Measurements from ENCODE around the gene NAA35. TPM values are rescaled to one million over a fixed set of nuclear protein-coding genes. Genes with fewer than 3 reads are reported as not detected.

The NAA35 gene
- polyA plus RNA-seq, 3 donors: 31.4 to 38.6 (median 33.6) TPM

GRCh38 chr9:85995599-85995998 lies 54.7 kb downstream of the NAA35 start:
- no peak for DNase-seq (ENCODE audit: extremely low read depth in 1 of 11, low read depth in 9 of 11, low spot score in 4 of 11)

- DNase-seq (ENCODE audit: extremely low read depth in 1 of 11, low read depth in 9 of 11, low spot score in 4 of 11): no peak
Measured at GRCh38 chr9:86005253-86005775, 64.4 kb downstream of the NAA35 start.

- DNase-seq (ENCODE audit: extremely low read depth in 1 of 11, low read depth in 9 of 11, low spot score in 4 of 11): no peak
Measured at GRCh38 chr9:86009133-86009532, 68.2 kb downstream of the NAA35 start.

GRCh38 chr9:86020731-86021130 lies 79.8 kb downstream of the NAA35 start:
- no peak for DNase-seq (ENCODE audit: extremely low read depth in 1 of 11, low read depth in 9 of 11, low spot score in 4 of 11)

GRCh38 chr9:86021166-86021565 lies 80.2 kb downstream of the NAA35 start:
- no peak for DNase-seq (ENCODE audit: extremely low read depth in 1 of 11, low read depth in 9 of 11, low spot score in 4 of 11)

GRCh38 chr9:86022687-86023266 lies 81.8 kb downstream of the NAA35 start:
- no peak for DNase-seq (ENCODE audit: extremely low read depth in 1 of 11, low read depth in 9 of 11, low spot score in 4 of 11)

- DNase-seq (ENCODE audit: extremely low read depth in 1 of 11, low read depth in 9 of 11, low spot score in 4 of 11): no peak
Measured at GRCh38 chr9:86027767-86028166, 86.8 kb downstream of the NAA35 start.

GRCh38 chr9:86034863-86035734 lies 94.2 kb downstream of the NAA35 start:
- DNase-seq (ENCODE audit: extremely low read depth in 1 of 11, low read depth in 9 of 11, low spot score in 4 of 11): no peak

GRCh38 chr9:86035827-86036440 lies 95.0 kb downstream of the NAA35 start:
- no peak for DNase-seq (ENCODE audit: extremely low read depth in 1 of 11, low read depth in 9 of 11, low spot score in 4 of 11)

GRCh38 chr9:86036555-86036954 lies 95.6 kb downstream of the NAA35 start:
- no peak for DNase-seq (ENCODE audit: extremely low read depth in 1 of 11, low read depth in 9 of 11, low spot score in 4 of 11)

- DNase-seq (ENCODE audit: extremely low read depth in 1 of 11, low read depth in 9 of 11, low spot score in 4 of 11): no peak
Measured at GRCh38 chr9:86039991-86040860, 99.3 kb downstream of the NAA35 start.

- no peak for DNase-seq (ENCODE audit: extremely low read depth in 1 of 11, low read depth in 9 of 11, low spot score in 4 of 11)
Measured at GRCh38 chr9:86040861-86041155, 99.9 kb downstream of the NAA35 start.

GRCh38 chr9:86041311-86041741 lies 100.4 kb downstream of the NAA35 start:
- DNase-seq (ENCODE audit: extremely low read depth in 1 of 11, low read depth in 9 of 11, low spot score in 4 of 11): peak; percentile 55 to 84 (median 72)

GRCh38 chr9:86042199-86042978 lies 101.4 kb downstream of the NAA35 start:
- DNase-seq (ENCODE audit: extremely low read depth in 1 of 11, low read depth in 9 of 11, low spot score in 4 of 11): no peak

GRCh38 chr9:86043586-86043985 lies 102.6 kb downstream of the NAA35 start:
- no peak for DNase-seq (ENCODE audit: extremely low read depth in 1 of 11, low read depth in 9 of 11, low spot score in 4 of 11)

- no peak for DNase-seq (ENCODE audit: extremely low read depth in 1 of 11, low read depth in 9 of 11, low spot score in 4 of 11)
Measured at GRCh38 chr9:86043999-86044398, 103.1 kb downstream of the NAA35 start.

- DNase-seq (ENCODE audit: extremely low read depth in 1 of 11, low read depth in 9 of 11, low spot score in 4 of 11): no peak
Measured at GRCh38 chr9:86045654-86046053, 104.7 kb downstream of the NAA35 start.

GRCh38 chr9:86046071-86046636 lies 105.2 kb downstream of the NAA35 start:
- no peak for DNase-seq (ENCODE audit: extremely low read depth in 1 of 11, low read depth in 9 of 11, low spot score in 4 of 11)

All from renal cortex interstitium (tissue), 11 donors.